Measurements from ENCODE around the gene MTG1.
A peak's percentile ranks its signal among the peaks of the same experiment; 100 is the strongest.

Gene MTG1, protein sequence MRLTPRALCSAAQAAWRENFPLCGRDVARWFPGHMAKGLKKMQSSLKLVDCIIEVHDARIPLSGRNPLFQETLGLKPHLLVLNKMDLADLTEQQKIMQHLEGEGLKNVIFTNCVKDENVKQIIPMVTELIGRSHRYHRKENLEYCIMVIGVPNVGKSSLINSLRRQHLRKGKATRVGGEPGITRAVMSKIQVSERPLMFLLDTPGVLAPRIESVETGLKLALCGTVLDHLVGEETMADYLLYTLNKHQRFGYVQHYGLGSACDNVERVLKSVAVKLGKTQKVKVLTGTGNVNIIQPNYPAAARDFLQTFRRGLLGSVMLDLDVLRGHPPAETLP

GRCh38 chr10:133394064-133394663, at the start of gene MTG1:
TSS of gene MTG1 (plus strand) at chr10:133394157. CDS start at chr10:133394221, 64 bp downstream.
- TF ChIP-seq, protein P1, sequence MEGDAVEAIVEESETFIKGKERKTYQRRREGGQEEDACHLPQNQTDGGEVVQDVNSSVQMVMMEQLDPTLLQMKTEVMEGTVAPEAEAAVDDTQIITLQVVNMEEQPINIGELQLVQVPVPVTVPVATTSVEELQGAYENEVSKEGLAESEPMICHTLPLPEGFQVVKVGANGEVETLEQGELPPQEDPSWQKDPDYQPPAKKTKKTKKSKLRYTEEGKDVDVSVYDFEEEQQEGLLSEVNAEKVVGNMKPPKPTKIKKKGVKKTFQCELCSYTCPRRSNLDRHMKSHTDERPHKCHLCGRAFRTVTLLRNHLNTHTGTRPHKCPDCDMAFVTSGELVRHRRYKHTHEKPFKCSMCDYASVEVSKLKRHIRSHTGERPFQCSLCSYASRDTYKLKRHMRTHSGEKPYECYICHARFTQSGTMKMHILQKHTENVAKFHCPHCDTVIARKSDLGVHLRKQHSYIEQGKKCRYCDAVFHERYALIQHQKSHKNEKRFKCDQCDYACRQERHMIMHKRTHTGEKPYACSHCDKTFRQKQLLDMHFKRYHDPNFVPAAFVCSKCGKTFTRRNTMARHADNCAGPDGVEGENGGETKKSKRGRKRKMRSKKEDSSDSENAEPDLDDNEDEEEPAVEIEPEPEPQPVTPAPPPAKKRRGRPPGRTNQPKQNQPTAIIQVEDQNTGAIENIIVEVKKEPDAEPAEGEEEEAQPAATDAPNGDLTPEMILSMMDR (IDR thresholded peaks at IDR 0.05; ENCODE audit: low read length, missing control alignments): no peak
- peak; percentile 92 for DNase-seq (ENCODE audit: low read depth)
- peak within 1 kb of the TSS; percentile 74 for H3K4me3 ChIP-seq (replicated peaks; ENCODE audit: low read depth, low read length)

- DNase-seq (ENCODE audit: low read depth): no peak
- H3K4me3 ChIP-seq (replicated peaks; ENCODE audit: low read depth, low read length): no peak overlapping the region
- TF ChIP-seq, protein P1 (IDR thresholded peaks at IDR 0.05; ENCODE audit: low read length, missing control alignments): no peak
These were observed 49.7 kb upstream of the MTG1 start for GRCh38 chr10:133344236-133344635.

- no peak for DNase-seq (ENCODE audit: low read depth)
- no peak overlapping the region for H3K4me3 ChIP-seq (replicated peaks; ENCODE audit: low read depth, low read length)
- TF ChIP-seq, protein P1 (IDR thresholded peaks at IDR 0.05; ENCODE audit: low read length, missing control alignments): no peak
These were observed 47.5 kb upstream of the MTG1 start for GRCh38 chr10:133346413-133346812.

DNA sequence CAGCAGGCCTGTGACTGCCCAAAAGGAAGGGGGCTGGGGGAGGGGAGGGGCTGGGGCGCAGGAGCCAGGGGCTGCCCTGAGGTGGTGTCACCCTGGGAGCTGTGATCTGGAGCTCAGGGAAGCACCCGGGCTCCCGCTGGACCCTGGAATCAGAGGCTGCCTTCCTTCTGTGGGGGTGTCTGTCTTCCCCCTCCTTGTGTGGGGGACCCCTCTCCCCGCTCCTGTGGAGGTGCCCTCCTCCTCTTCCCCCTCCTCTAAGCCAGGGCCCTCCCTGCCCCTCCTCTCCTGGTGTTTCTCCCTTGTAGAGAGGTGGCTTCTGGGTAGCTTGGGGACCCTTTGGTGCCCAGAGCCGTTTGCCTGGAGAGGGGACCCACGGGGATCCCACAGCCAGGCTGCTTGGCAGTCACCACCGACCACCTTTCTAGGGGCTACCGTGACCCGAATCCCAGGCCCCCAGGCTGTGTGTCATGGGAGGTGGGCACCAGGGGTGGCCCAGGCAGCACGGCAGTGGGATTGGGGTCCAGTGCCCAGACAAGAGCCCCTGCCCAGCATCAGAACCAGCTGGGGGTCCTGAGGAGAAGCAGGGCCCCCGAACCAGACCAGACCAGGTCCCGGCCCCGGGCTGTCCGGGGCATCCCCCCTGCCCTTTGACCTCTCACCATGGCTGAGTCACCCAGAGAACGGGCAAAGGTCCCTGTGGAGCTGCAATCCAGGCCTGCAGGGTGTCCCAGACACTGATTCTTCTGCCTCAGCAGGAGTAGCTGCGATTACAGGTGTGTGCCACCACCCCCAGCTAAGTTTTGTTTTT, 46.0 kb upstream of the MTG1 start:
- H3K4me3 ChIP-seq (replicated peaks; ENCODE audit: low read depth, low read length): no peak overlapping the region
- no peak for DNase-seq (ENCODE audit: low read depth)
- TF ChIP-seq, protein P1 (IDR thresholded peaks at IDR 0.05; ENCODE audit: low read length, missing control alignments): no peak

GRCh38 chr10:133349160-133349568, 44.8 kb upstream of the MTG1 start:
- TF ChIP-seq, protein P1 (IDR thresholded peaks at IDR 0.05; ENCODE audit: low read length, missing control alignments): no peak
- H3K4me3 ChIP-seq (replicated peaks; ENCODE audit: low read depth, low read length): no peak overlapping the region
- no peak for DNase-seq (ENCODE audit: low read depth)

GRCh38 chr10:133349577-133350011, 44.4 kb upstream of the MTG1 start:
- no peak for DNase-seq (ENCODE audit: low read depth)
- TF ChIP-seq, protein P1 (IDR thresholded peaks at IDR 0.05; ENCODE audit: low read length, missing control alignments): no peak
- no peak overlapping the region for H3K4me3 ChIP-seq (replicated peaks; ENCODE audit: low read depth, low read length)

All from fibroblast of pulmonary artery (primary cell).